ENCODE measurements around the gene B4GALNT3. TPM values are rescaled to one million over a fixed set of nuclear protein-coding genes. Genes with fewer than 3 reads are reported as not detected.

The B4GALNT3 gene
- total RNA-seq, 1 experiment from 2014 or later: 23.3 TPM

GRCh38 chr12:546265-546919 lies 86.7 kb downstream of the B4GALNT3 start:
- H2BK12ac ChIP-seq (ENCODE audit: insufficient read length, low read depth, low read length): no peak overlapping the region
- no peak for TF ChIP-seq CTCF (conservative IDR thresholded peaks at IDR 0.05)
- H3K9ac ChIP-seq (ENCODE audit: extremely low read depth, insufficient read length, low read length): no peak overlapping the region
- H4K5ac ChIP-seq (ENCODE audit: insufficient read length, low read depth, low read length): no peak overlapping the region
- H2BK5ac ChIP-seq (ENCODE audit: insufficient read length, low read length): no peak overlapping the region
- H3K36me3 Mint-ChIP-seq (ENCODE audit: insufficient read depth in 1 of 3, low read depth in 3 of 3): peaks cover 0 to 33% (median 16%) of the 10 kb centered on the region in 3 experiments; a peak in 6 of 7 replicates
- H3K4me1 Mint-ChIP-seq: peaks cover 11 to 16% of the 10 kb centered on the region in 2 experiments
- no peak overlapping the region for H2BK120ac ChIP-seq (ENCODE audit: low read depth, low read length, poor library complexity, severe bottlenecking)
- no peaks in the 10 kb centered on the region for H3K27me3 ChIP-seq (ENCODE audit: insufficient read depth, low read length)
- no peaks in the 10 kb centered on the region; a peak in 1 of 5 replicates for H3K9me3 Mint-ChIP-seq
- H3K4me3 Mint-ChIP-seq: peak overlapping the region; percentile 30 to 68; a peak in 4 of 5 replicates
- no peak overlapping the region for H2AFZ ChIP-seq (ENCODE audit: low read length)
- H3K4ac ChIP-seq (ENCODE audit: low read depth, low read length): no peak overlapping the region
- no peak overlapping the region for H3K23ac ChIP-seq (ENCODE audit: insufficient read length, low read depth, low read length)
- H3K79me2 ChIP-seq (ENCODE audit: insufficient read depth, low read length): no peaks in the 10 kb centered on the region
- WGBS (ENCODE audit: extremely low coverage, insufficient read length, low lambda C conversion rate): no CpG with 5 or more reads among the region's 41 CpGs
- no peak overlapping the region for H4K91ac ChIP-seq (ENCODE audit: insufficient read length, low read depth, low read length)
- H2BK20ac ChIP-seq (ENCODE audit: low read depth, low read length, poor library complexity, severe bottlenecking): no peak overlapping the region
- no peak overlapping the region for H3K56ac ChIP-seq (ENCODE audit: insufficient read length, low read depth, low read length)
- peaks cover 7% of the 10 kb centered on the region for H3K27me3 Mint-ChIP-seq (ENCODE audit: low read depth)
- no peak overlapping the region for H4K8ac ChIP-seq (replicated peaks; ENCODE audit: insufficient read length, low read depth, low read length)
- no peaks in the 10 kb centered on the region for H4K20me1 ChIP-seq (ENCODE audit: control insufficient read depth, insufficient read depth, insufficient read length)
- H3K27ac ChIP-seq (ENCODE audit: insufficient read length, low read depth, low read length): no peak overlapping the region
- no peak overlapping the region for H3T11ph ChIP-seq (ENCODE audit: low read length)
- DNase-seq: no peak
- H3K9me3 ChIP-seq (ENCODE audit: control insufficient read depth, low read depth, low read length): no peaks in the 10 kb centered on the region
- no peaks in the 10 kb centered on the region for H3K79me1 ChIP-seq (ENCODE audit: insufficient read depth, low read depth, low read length, poor library complexity, severe bottlenecking)
- peaks cover 5% of the 10 kb centered on the region for H3K23me2 ChIP-seq (ENCODE audit: insufficient read length, low read depth, low read length, poor library complexity, severe bottlenecking)
- H3K4me2 ChIP-seq (ENCODE audit: insufficient read depth, insufficient read length, low read length): peak overlapping the region; percentile 42
- no peak overlapping the region for H2BK15ac ChIP-seq (ENCODE audit: low read depth, low read length)
- H2AK5ac ChIP-seq (ENCODE audit: insufficient read length, low read length): no peak overlapping the region
- no peak overlapping the region for H3K18ac ChIP-seq (ENCODE audit: insufficient read length, low read depth, low read length)
- H3K4me1 ChIP-seq (ENCODE audit: insufficient read depth, low read length): no peaks in the 10 kb centered on the region
- no peak overlapping the region for H3K14ac ChIP-seq (ENCODE audit: insufficient read depth, low read length)
- no peak overlapping the region for H3K27ac Mint-ChIP-seq

Data from H9 (cell line).